H1 (cell line): ENCODE results near the gene DAZAP2. TPM values are rescaled to one million over a fixed set of nuclear protein-coding genes. Genes with fewer than 3 reads are reported as not detected.

Source experiments
- CTCF ChIA-PET: fragments of 300-600 bp; sonication (Branson Sonifier 250); formaldehyde crosslinking; loops from one replicate; lab custom pipeline; 2021; ENCODE audit not compliant: partially characterized antibody; lab: Charles Lee
- POLR2A ChIA-PET: fragments of 300-600 bp; sonication (Branson Sonifier 250); formaldehyde crosslinking; loops from one replicate; lab custom pipeline; 2021; ENCODE audit warnings: inconsistent platforms; ENCODE audit not compliant: partially characterized antibody; lab: Charles Lee
- DNase-seq, 2 experiments: peaks; one replicate each; pipeline versions ENCODE4 v3.0.0 to v3.0.0-alpha.2; 2010 to 2022; ENCODE audit warnings: low spot score in 2 of 2, low read depth in 1 of 2, mixed read lengths in 1 of 2
- FAIRE-seq: peaks from 2 replicates; lab custom pipeline; 2011; peaks lifted over from hg19 to GRCh38; lab: Jason Lieb, UNC
- H2AFZ ChIP-seq: 2 replicates; pipeline ENCODE4 v1.8.1; 2012; ENCODE audit warnings: low read length, inconsistent platforms
- H2AK5ac ChIP-seq: 2 replicates; pipeline ENCODE4 v1.6.1; 2013; ENCODE audit warnings: low read depth, low read length
- H2BK120ac ChIP-seq: replicated peaks from 2 replicates; pipeline ENCODE3; 2013; ENCODE audit warnings: low read depth, low read length, inconsistent platforms
- H2BK12ac ChIP-seq: 2 replicates; pipeline ENCODE4 v1.6.1; 2013; ENCODE audit warnings: low read depth, low read length
- H2BK15ac ChIP-seq: 2 replicates; pipeline ENCODE4 v1.6.1; 2013; ENCODE audit warnings: low read length
- H2BK20ac ChIP-seq: 2 replicates; pipeline ENCODE4 v1.6.1; 2013; ENCODE audit warnings: low read length
- H2BK5ac ChIP-seq: 2 replicates; pipeline ENCODE4 v1.6.1; 2013; ENCODE audit warnings: low read depth, low read length
- H3K14ac ChIP-seq: 2 replicates; pipeline ENCODE4 v1.6.1; 2013; ENCODE audit warnings: inconsistent platforms; ENCODE audit not compliant: insufficient read length
- H3K18ac ChIP-seq: 2 replicates; pipeline ENCODE4 v1.6.1; 2013; ENCODE audit warnings: low read length; ENCODE audit errors: extremely low read depth
- H3K23ac ChIP-seq: 2 replicates; pipeline ENCODE4 v1.6.1; 2013; ENCODE audit warnings: inconsistent platforms; ENCODE audit not compliant: insufficient read length
- H3K23me2 ChIP-seq: 2 replicates; pipeline ENCODE4 v1.6.1; 2013; ENCODE audit warnings: low read depth, low read length
- H3K27ac ChIP-seq: 2 replicates; pipeline ENCODE4 v1.6.1; 2011; ENCODE audit warnings: low read depth, low read length, inconsistent platforms
- H3K27me3 ChIP-seq, 4 experiments: replicated peaks in 1 of 4; 1 replicate in 1 of 4; 2 replicates in 3 of 4; pipeline versions ENCODE4 v1.6.1 to v1.8.1; 2011 to 2013; ENCODE audit warnings: low read length in 3 of 4, mild to moderate bottlenecking in 3 of 4, inconsistent platforms in 2 of 4, mixed read lengths in 2 of 4, moderate library complexity in 1 of 4; ENCODE audit not compliant: control insufficient read depth in 3 of 4, insufficient read depth in 3 of 4; ENCODE audit errors: extremely low read depth in 1 of 4
- H3K36me3 ChIP-seq, 4 experiments: 2 replicates each; pipeline versions ENCODE4 v1.6.1 to v1.8.1; 2011 to 2013; ENCODE audit warnings: mild to moderate bottlenecking in 4 of 4, low read length in 3 of 4, moderate library complexity in 2 of 4, control low read depth in 1 of 4, inconsistent platforms in 1 of 4; ENCODE audit not compliant: insufficient read depth in 4 of 4, control insufficient read depth in 2 of 4
- H3K4ac ChIP-seq: replicated peaks from 2 replicates; pipeline ENCODE3; 2013; ENCODE audit warnings: low read length, low read depth, mixed read lengths, inconsistent platforms; ENCODE audit not compliant: insufficient read length
- H3K4me1 ChIP-seq, 4 experiments: replicated peaks in 1 of 4; 1 replicate in 1 of 4; 2 replicates in 3 of 4; pipeline versions ENCODE4 v1.6.1 to v1.8.1; 2011 to 2013; ENCODE audit warnings: low read length in 3 of 4, inconsistent platforms in 2 of 4, mixed read lengths in 1 of 4; ENCODE audit not compliant: insufficient read depth in 4 of 4, control insufficient read depth in 3 of 4
- H3K4me2 ChIP-seq, 2 experiments: 2 replicates each; pipeline versions ENCODE4 v1.6.1 to v1.8.1; 2011 to 2013; ENCODE audit warnings: low read depth in 2 of 2, low read length in 2 of 2, control low read depth in 1 of 2, inconsistent platforms in 1 of 2, mild to moderate bottlenecking in 1 of 2; ENCODE audit not compliant: insufficient read depth in 1 of 2
- H3K4me3 ChIP-seq, 4 experiments: fragments of 200-600, 300-600 bp in 1 of 4; sonication (generic), shearing (Covaris generic), sonication (Bioruptor Twin) in 1 of 4; 2 replicates each; pipeline versions ENCODE4 v1.5.1 to v1.8.1; 2011 to 2016; ENCODE audit warnings: low read length in 4 of 4, low read depth in 3 of 4, control low read depth in 2 of 4, inconsistent platforms in 2 of 4, mild to moderate bottlenecking in 2 of 4, mixed read lengths in 1 of 4, moderate library complexity in 1 of 4; ENCODE audit not compliant: insufficient read depth in 2 of 4; ENCODE audit errors: extremely low read depth in 1 of 4
- H3K56ac ChIP-seq: replicated peaks from 2 replicates; pipeline ENCODE3; 2013; ENCODE audit warnings: low read depth, mild to moderate bottlenecking, mixed read lengths, low read length, inconsistent platforms; ENCODE audit not compliant: insufficient read length
- H3K79me1 ChIP-seq: 2 replicates; pipeline ENCODE4 v1.6.1; 2013; ENCODE audit warnings: low read depth, low read length, control low read depth
- H3K79me2 ChIP-seq, 2 experiments: 2 replicates each; pipeline versions ENCODE4 v1.6.1 to v1.8.1; 2012 to 2013; ENCODE audit warnings: low read length in 2 of 2, mild to moderate bottlenecking in 2 of 2, inconsistent platforms in 1 of 2; ENCODE audit not compliant: insufficient read depth in 2 of 2, control insufficient read depth in 1 of 2
- H3K9ac ChIP-seq, 4 experiments: replicated peaks in 1 of 4; 1 replicate in 1 of 4; 2 replicates in 3 of 4; pipeline versions ENCODE4 v1.6.1 to v1.8.1; 2011 to 2013; ENCODE audit warnings: low read depth in 3 of 4, low read length in 3 of 4, control low read depth in 2 of 4, mild to moderate bottlenecking in 2 of 4, moderate library complexity in 2 of 4, inconsistent platforms in 1 of 4; ENCODE audit errors: extremely low read depth in 1 of 4
- H3K9me3 ChIP-seq, 2 experiments: 2 replicates each; pipeline versions ENCODE4 v1.6.1 to v1.8.1; 2012 to 2013; ENCODE audit warnings: mild to moderate bottlenecking in 2 of 2, moderate library complexity in 2 of 2, control low read depth in 1 of 2, inconsistent platforms in 1 of 2, low read depth in 1 of 2, low read length in 1 of 2, mixed read lengths in 1 of 2; ENCODE audit not compliant: insufficient read depth in 2 of 2
- H4K20me1 ChIP-seq, 2 experiments: replicated peaks in 1 of 2; 2 replicates each; pipeline versions ENCODE3 to v1.8.1; 2011 to 2013; ENCODE audit warnings: inconsistent platforms in 2 of 2, low read length in 2 of 2, mild to moderate bottlenecking in 1 of 2; ENCODE audit not compliant: insufficient read depth in 2 of 2, control insufficient read depth in 1 of 2
- H4K5ac ChIP-seq: 2 replicates; pipeline ENCODE4 v1.6.1; 2013; ENCODE audit warnings: low read length, low read depth, mixed read lengths, inconsistent platforms; ENCODE audit not compliant: insufficient read length
- H4K8ac ChIP-seq: 2 replicates; pipeline ENCODE4 v1.8.0; 2013; ENCODE audit warnings: mild to moderate bottlenecking, moderate library complexity, low read length, inconsistent platforms; ENCODE audit not compliant: insufficient read depth; ENCODE audit errors: extremely low read depth
- H4K91ac ChIP-seq: replicated peaks from 2 replicates; pipeline ENCODE3; 2013; ENCODE audit warnings: low read length, mixed read lengths, inconsistent platforms; ENCODE audit not compliant: insufficient read length
- BCL11A ChIP-seq, 2 experiments: IDR thresholded peaks; one replicate each; pipeline ENCODE4 v1.6.1; 2011; ENCODE audit warnings: low read depth in 2 of 2, low read length in 2 of 2, mild to moderate bottlenecking in 2 of 2
- EGR1 ChIP-seq: IDR thresholded peaks from 2 replicates; pipeline ENCODE4 v1.6.1; 2011; ENCODE audit warnings: low read depth, low read length, borderline replicate concordance
- EP300 ChIP-seq, 2 experiments: IDR thresholded peaks; 1 replicate in 1 of 2; 2 replicates in 1 of 2; pipeline ENCODE4 v1.6.1; 2011 to 2012; ENCODE audit warnings: low read depth in 2 of 2, low read length in 2 of 2, mild to moderate bottlenecking in 2 of 2, borderline replicate concordance in 1 of 2, inconsistent platforms in 1 of 2, moderate library complexity in 1 of 2
- EZH2 ChIP-seq: fragments of 200-600 bp; sonication (generic); IDR thresholded peaks from 2 replicates; pipeline ENCODE4 v1.7.1; 2012; ENCODE audit warnings: low read depth, mild to moderate bottlenecking, moderate library complexity, low read length, inconsistent platforms; ENCODE audit not compliant: severe bottlenecking
- GABPA ChIP-seq: IDR thresholded peaks from 2 replicates; pipeline ENCODE4 v1.6.1; 2011; ENCODE audit warnings: mild to moderate bottlenecking, low read length, moderate library complexity, borderline replicate concordance; ENCODE audit not compliant: insufficient read depth
- NANOG ChIP-seq: IDR thresholded peaks from 2 replicates; pipeline ENCODE4 v1.6.1; 2011; ENCODE audit warnings: low read length, low read depth, mild to moderate bottlenecking, inconsistent platforms; ENCODE audit not compliant: insufficient read depth, poor library complexity, severe bottlenecking
- PHF8 ChIP-seq: fragments of 200-600 bp; sonication (generic); conservative IDR thresholded peaks from 2 replicates; pipeline ENCODE4 v1.7.1; 2012; ENCODE audit warnings: low read depth, mild to moderate bottlenecking, inconsistent platforms, low read length, moderate library complexity
- POLR2A ChIP-seq, 2 experiments: IDR thresholded peaks; 1 replicate in 1 of 2; 2 replicates in 1 of 2; pipeline ENCODE4 v1.6.1; 2011; ENCODE audit warnings: low read depth in 2 of 2, low read length in 2 of 2, mild to moderate bottlenecking in 2 of 2; ENCODE audit errors: control extremely low read depth in 1 of 2
- POLR2AphosphoS5 ChIP-seq: IDR thresholded peaks from 2 replicates; pipeline ENCODE4 v1.6.1; 2011; ENCODE audit warnings: low read depth, low read length
- RAD21 ChIP-seq, 2 experiments: IDR thresholded peaks in 1 of 2; conservative IDR thresholded peaks in 1 of 2; 2 replicates each; pipeline ENCODE4 v1.6.1; 2011; ENCODE audit warnings: low read depth in 2 of 2, low read length in 2 of 2, improper control_type of control experiment in 1 of 2, inconsistent platforms in 1 of 2, mild to moderate bottlenecking in 1 of 2, moderate library complexity in 1 of 2
- SAP30 ChIP-seq: fragments of 300-600 bp; sonication (generic); IDR thresholded peaks from 2 replicates; pipeline ENCODE4 v1.7.1; 2012; ENCODE audit warnings: low read length, moderate library complexity, mild to moderate bottlenecking, inconsistent platforms; ENCODE audit not compliant: insufficient read depth, insufficient replicate concordance
- ZNF274 ChIP-seq: IDR thresholded peaks from 2 replicates; pipeline ENCODE4 v1.7.0; 2012; ENCODE audit warnings: low read length, borderline replicate concordance; ENCODE audit errors: extremely low read depth
- WGBS, 2 experiments: shearing (Covaris generic) in 1 of 2; methylation state at CpG; one replicate each; pipeline versions ENCODE4 v1.1.6 to v1.1.7; 2013 to 2015; ENCODE audit warnings: low lambda C conversion rate in 2 of 2, mixed read lengths in 2 of 2, inconsistent platforms in 1 of 2, low coverage in 1 of 2, missing lambda C conversion rate in 1 of 2; ENCODE audit not compliant: insufficient replicate concordance in 2 of 2, insufficient coverage in 1 of 2, insufficient read length in 1 of 2; ENCODE audit errors: extremely low coverage in 1 of 2, missing lambda C conversion rate in 1 of 2; 5-methylcytosine and 5-hydroxymethylcytosine counted together
- polyA plus RNA-seq, 7 experiments: library from polyadenylated mRNA; depleted of rRNA in 3 of 7; stranded (reverse) in 5 of 7; unstranded in 2 of 7; fragments of >200 nt in 5 of 7; fragments of 200-250 nt in 2 of 7; gene quantifications; 1 replicate in 5 of 7; 2 replicates in 1 of 7; 4 replicates in 1 of 7; pipeline versions ENCODE4 v1.2.1 to v1.2.3, GENCODE V29; 2011 to 2013; ENCODE audit warnings: missing spikeins in 2 of 7, mixed read lengths in 2 of 7
- total RNA-seq: library from RNA; stranded (reverse); fragmentation: NEBNext Ultra II Directional; extraction: Animal tissue kit (Norgen Biotek cat#: 25700); gene quantifications from 2 replicates; pipeline ENCODE4 v1.2.1, GENCODE V29; 2021

DAZAP2 gene
- total and polyA plus RNA-seq, 2 of the 8 experiments (the other 6 are each of a cell fraction or from before 2014, with no cell fraction given), result 27.1 to 77.2 TPM

GRCh38 chr12:51285843-51286242, 47.2 kb downstream of the DAZAP2 start:
- Histone ChIP-seq H3K23me2 (no peaks in the 10 kb centered on the region), H3K79me2 (no peaks in the 10 kb centered on the region), H3K4me1 (no peaks in the 10 kb centered on the region), H3K14ac (no peak overlapping the region), H2BK20ac (no peak overlapping the region), H3K9me3 (no peaks in the 10 kb centered on the region), H3K9ac (no peak overlapping the region), H2BK120ac (no peak overlapping the region), H3K18ac (no peak overlapping the region), H3K27ac (no peak overlapping the region), H3K23ac (no peak overlapping the region), H2AFZ (no peak overlapping the region), H3K27me3 (no peaks in the 10 kb centered on the region), H2BK12ac (no peak overlapping the region), H4K91ac (no peak overlapping the region), H3K4me2 (no peak overlapping the region), H3K4ac (no peak overlapping the region), H2AK5ac (no peak overlapping the region), H2BK5ac (no peak overlapping the region), H3K36me3 (no peaks in the 10 kb centered on the region), H3K56ac (no peak overlapping the region), H3K79me1 (no peaks in the 10 kb centered on the region), H3K4me3 (no peak overlapping the region), H4K8ac (no peak overlapping the region), H4K5ac (no peak overlapping the region), H4K20me1 (no peaks in the 10 kb centered on the region), H2BK15ac (no peak overlapping the region)
- DNase-seq (no peak), FAIRE-seq (no peak)
- ChIA-PET CTCF (interaction anchor here (0.7 to 1.7 kb wide), 3 partner anchors 9 to 68 kb away, joined by 3 to 10 read pairs (median 3); no protein-coding TSS in a partner anchor), POLR2A (interaction anchor here (1.2 kb wide), 1 partner anchor 35 kb away, joined by 3 read pairs; no protein-coding TSS in a partner anchor)
- no peak for TF ChIP-seq EP300 (IDR thresholded peaks at IDR 0.05; ENCODE audit: borderline replicate concordance in 1 of 2, low read depth in 2 of 2, low read length in 2 of 2)
- TF ChIP-seq POLR2AphosphoS5, result no peak
- TF ChIP-seq ZNF274, result no peak
- no peak for TF ChIP-seq SAP30
- TF ChIP-seq RAD21 (IDR thresholded peaks at IDR 0.05 in 1 of 2, conservative IDR thresholded peaks at IDR 0.05 in 1 of 2; ENCODE audit: low read depth in 2 of 2, low read length in 2 of 2), result no peak
- TF ChIP-seq NANOG, result no peak
- no peak for TF ChIP-seq EZH2
- no peak for TF ChIP-seq BCL11A (IDR thresholded peaks at IDR 0.05; ENCODE audit: low read depth in 2 of 2, low read length in 2 of 2)
- no peak for TF ChIP-seq EGR1
- no peak for TF ChIP-seq POLR2A (IDR thresholded peaks at IDR 0.05; ENCODE audit: control extremely low read depth in 1 of 2, low read depth in 2 of 2, low read length in 2 of 2)
- no peak for TF ChIP-seq GABPA
- no peak for TF ChIP-seq PHF8
- WGBS, 2 experiments, result 100% methylated on average over 1 of the region's 1 CpG; no CpG with 5 or more reads in 1 of the 2 experiments
